Measurements from ENCODE around the gene POU6F2.

GRCh38 chr7:39005036-39005435 lies 27.3 kb downstream of the POU6F2 start:
- TF ChIP-seq, protein P1, sequence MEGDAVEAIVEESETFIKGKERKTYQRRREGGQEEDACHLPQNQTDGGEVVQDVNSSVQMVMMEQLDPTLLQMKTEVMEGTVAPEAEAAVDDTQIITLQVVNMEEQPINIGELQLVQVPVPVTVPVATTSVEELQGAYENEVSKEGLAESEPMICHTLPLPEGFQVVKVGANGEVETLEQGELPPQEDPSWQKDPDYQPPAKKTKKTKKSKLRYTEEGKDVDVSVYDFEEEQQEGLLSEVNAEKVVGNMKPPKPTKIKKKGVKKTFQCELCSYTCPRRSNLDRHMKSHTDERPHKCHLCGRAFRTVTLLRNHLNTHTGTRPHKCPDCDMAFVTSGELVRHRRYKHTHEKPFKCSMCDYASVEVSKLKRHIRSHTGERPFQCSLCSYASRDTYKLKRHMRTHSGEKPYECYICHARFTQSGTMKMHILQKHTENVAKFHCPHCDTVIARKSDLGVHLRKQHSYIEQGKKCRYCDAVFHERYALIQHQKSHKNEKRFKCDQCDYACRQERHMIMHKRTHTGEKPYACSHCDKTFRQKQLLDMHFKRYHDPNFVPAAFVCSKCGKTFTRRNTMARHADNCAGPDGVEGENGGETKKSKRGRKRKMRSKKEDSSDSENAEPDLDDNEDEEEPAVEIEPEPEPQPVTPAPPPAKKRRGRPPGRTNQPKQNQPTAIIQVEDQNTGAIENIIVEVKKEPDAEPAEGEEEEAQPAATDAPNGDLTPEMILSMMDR (conservative IDR thresholded peaks at IDR 0.05; ENCODE audit: low read depth, low read length): no peak
- no peak for TF ChIP-seq EZH2 (IDR thresholded peaks at IDR 0.05; ENCODE audit: borderline replicate concordance, low read depth, low read length, poor library complexity, severe bottlenecking)

Data from A673 (cell line).